Panc1 (cell line): ENCODE results near the gene UTF1.

ENCODE experiments used
- SIN3A ChIP-seq: IDR thresholded peaks from 2 replicates; pipeline ENCODE4 v1.6.1; 2012; ENCODE audit warnings: low read depth, mild to moderate bottlenecking, low read length, moderate library complexity, borderline replicate concordance; ENCODE audit not compliant: insufficient read depth
- TF ChIP-seq, protein P1 (sequence below): fragments of 450-650 bp; IDR thresholded peaks from 2 replicates; pipeline ENCODE4 v1.5.1; 2017; ENCODE audit warnings: mild to moderate bottlenecking

DNA sequence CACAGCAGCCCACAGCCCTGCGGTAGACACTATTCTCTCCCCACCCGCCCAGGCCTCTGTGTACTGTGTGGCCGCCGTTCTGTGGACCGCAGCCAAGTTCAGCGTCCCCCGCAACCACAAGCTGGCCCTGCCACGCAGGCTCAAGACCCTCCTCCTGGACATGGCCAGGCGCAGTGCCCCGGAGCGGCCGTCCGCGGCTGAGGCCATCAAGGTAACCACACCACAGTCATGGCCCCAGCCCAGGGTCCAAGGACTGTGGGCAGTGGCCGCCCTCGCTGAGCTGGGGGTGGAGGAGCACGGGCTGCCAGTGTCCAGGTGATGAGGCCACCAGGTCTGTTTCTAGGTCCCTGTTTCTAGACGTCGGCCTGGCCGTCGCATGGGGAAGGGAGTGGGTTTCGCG lies 34.4 kb upstream of the UTF1 start:
- TF ChIP-seq, protein P1, sequence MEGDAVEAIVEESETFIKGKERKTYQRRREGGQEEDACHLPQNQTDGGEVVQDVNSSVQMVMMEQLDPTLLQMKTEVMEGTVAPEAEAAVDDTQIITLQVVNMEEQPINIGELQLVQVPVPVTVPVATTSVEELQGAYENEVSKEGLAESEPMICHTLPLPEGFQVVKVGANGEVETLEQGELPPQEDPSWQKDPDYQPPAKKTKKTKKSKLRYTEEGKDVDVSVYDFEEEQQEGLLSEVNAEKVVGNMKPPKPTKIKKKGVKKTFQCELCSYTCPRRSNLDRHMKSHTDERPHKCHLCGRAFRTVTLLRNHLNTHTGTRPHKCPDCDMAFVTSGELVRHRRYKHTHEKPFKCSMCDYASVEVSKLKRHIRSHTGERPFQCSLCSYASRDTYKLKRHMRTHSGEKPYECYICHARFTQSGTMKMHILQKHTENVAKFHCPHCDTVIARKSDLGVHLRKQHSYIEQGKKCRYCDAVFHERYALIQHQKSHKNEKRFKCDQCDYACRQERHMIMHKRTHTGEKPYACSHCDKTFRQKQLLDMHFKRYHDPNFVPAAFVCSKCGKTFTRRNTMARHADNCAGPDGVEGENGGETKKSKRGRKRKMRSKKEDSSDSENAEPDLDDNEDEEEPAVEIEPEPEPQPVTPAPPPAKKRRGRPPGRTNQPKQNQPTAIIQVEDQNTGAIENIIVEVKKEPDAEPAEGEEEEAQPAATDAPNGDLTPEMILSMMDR: no peak
- no peak for TF ChIP-seq SIN3A
